HPDE6-E6E7 (cell line): ENCODE measurements around the gene APELA.
"Not testable (repeated sequence)": the region's sequence is repeated elsewhere in the genome, so short reads cannot be mapped to it uniquely, and the experiment has no call there.

Experiments
- DNase-seq: peaks from one replicate; pipeline ENCODE4 v3.0.0; 2011; ENCODE audit warnings: missing footprints; ENCODE audit errors: extremely low spot score

Gene APELA

DNA sequence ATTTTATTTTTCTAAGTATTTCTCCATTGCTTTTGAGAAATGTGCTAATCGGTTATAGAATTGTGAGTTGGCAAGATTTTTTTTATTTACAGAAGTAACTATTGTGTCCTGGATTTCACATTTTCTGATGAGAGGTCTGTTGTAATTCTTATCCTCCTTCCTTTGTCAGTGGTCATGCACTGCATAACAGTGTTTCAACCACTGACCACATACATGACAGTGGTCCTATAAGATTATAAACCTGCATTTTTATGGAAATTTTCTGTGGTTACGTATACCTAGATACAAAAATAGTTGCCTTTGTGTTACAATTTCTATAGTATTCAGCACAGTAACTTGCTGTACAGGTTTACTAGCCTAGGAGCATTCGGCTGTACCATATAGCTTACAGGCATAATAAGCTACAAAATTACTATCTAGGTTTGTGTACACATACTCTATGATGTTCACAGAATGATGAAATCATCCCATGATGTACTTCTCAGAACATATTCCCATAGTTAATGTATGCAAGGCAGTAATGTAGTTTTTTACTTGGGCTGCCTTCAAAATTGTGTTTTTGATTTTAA, 47.8 kb downstream of the APELA start:
- DNase-seq, result no peak

DNA sequence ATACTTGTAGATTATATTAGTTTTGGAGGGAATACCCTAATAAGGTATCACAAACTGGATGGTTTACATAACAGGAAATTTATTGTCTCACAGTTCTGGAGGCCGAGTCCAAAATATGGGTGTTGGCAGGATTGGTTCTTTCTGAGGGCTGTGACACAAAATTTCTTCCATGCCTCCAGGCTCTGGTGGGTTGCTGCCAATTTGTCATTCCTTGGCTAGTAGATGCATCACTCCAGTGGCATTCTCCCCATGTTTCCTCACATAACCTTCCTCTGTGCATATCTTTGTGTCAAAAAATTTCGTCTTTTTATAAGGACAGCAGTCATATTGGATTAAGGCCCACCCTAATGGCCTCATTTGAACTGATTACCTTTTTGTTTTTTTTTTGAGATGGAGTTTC, 49.3 kb downstream of the APELA start:
- DNase-seq, result no peak

DNA sequence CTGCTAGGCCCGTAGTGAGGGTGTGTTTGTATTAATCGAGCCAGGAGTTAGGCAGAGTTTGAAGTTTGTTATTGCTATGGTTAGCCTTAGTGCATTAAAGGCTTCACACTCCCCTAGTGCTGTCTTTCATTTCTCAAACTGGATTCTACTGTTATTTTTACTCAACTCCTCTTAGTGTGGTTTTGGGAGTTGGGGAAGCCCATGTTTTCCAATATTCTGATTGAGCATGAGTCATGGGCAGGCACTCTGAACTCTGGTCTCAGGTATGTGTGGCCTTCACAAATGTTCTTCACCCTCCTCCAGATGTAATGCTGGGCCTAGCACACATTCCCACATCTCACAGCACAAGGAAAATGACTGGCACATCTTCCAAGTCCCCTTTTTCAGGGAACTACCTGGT, 50.1 kb downstream of the APELA start:
- not testable (repeated sequence) for DNase-seq

DNA sequence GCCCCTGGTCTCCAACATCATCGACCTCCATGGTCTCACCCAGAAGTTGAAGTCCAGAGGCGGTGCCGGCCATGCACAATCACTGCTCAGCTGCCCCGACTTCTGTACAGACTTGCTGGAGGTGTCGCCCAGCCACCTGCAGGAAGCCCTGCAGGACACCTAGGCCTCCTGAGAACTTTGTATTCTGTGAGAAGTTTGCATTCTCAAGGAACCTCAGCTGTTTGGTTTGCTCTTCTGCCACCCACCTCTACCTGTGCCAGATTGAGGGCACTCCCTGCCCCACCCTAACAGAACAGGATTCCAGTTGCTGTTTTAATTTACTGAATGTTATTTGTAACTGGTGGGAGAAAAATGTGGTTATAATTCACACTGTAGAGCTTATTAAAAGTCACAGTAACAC, 53.7 kb downstream of the APELA start:
- no peak for DNase-seq

DNA sequence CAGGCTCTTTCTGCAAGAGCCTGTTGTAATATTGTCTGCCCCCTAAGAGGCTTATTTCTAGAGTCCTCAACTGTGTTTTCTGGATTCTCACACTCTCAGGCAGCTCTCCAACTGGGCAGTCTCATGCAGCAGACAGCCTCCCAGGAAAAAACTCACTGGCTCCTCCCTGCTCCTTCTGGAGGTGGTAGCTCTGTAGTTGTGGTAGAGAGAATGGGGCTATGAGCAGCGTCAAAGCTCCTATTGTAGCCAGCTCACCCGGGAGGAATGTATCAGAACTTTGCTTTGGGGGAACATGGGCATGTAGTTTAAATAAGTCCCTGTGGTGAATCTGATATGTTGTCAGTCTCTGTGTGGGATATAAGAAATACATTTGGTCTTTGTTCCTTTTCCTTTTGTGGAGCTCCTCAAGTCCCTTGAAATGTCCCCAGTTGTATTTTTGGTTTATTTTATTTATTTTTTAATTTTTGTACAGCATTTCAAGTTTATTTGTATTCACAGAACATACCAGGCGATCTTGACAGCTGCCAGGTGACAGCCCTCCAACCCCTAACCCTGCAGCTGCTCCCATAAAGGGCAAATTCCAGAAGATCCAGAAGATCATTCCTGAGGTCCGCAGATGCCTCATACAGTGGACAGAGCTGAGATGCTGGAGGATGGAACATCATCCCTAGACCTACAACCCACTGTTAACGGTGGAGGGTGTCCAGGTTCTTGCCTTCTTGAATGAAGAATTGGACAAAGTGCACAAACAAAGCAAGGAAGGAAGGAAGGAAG, 54.8 kb downstream of the APELA start:
- no peak for DNase-seq

DNA sequence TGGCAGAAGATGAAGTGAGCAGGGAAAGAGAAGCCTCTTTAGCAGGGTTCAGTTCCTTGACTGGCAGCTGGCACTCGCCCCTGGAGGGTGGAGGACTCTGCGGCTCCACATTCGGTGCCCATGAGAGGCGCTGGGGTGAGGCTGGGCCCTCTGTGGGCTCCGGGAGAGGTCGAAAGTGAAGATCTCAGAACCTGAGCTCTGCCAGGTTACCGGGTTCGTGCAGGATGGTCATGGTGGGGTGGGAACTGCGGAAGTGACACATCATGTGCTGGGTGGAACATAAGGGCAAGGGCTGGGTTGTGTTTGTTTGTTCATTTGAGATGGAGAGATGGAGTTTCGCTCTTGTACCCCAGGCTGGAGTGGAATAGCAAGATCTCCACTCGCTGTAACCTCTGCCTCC, 56.3 kb downstream of the APELA start:
- no peak for DNase-seq

DNA sequence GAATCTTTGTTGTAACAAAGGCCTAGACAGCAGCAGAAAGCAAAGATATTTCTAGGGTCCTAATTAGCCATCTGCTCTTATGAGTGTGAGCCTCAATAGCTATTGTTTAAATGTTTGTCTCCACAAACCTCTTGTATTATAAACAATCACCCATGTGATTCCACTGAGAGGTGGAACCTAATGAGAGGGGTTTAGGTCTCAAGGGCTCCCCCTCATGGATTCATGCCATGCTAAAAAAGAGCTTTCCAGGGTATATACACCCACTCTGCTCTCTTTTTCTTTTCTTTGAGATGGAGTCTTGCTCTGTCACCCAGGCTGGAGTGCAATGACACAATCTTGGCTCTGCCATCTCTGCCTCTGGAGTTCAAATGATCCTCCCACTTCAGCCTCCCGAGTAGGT, 58.4 kb downstream of the APELA start:
- DNase-seq, result no peak

DNA sequence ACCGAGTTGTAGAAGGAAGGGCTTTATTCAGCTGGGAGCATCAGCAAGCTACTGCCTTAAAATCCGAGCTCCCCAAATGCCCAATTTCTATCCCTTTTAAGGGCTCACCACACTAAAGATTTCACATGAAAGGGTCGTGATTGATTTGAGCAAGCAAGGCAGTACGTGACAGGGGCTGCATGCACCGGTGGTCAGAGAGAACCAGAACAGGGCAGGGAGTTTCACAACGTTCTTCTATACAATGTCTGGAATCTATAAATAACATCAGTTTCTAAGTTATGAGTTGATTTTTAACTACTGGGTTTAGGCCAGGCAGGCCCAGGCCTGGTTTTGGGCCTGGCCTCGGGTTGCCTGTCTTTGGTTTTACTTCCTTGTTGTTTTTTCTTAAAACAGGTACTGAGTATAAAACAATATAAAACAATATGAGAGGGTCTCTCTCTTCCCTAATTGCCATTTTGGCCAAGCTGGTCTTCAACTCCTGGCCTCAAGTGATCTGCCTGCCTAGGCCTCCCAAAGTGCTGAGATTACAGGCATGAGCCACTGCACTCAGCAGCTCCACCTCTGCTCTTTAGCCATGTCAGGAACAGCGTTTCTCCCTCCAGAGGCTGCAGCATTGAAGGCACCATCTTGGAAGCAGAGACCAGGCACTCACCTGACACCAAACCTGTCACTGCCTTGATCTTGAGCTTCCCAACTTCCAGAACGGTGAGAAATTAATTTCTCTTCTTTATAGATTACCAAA, 59.1 kb downstream of the APELA start:
- DNase-seq, result not testable (repeated sequence)

DNA sequence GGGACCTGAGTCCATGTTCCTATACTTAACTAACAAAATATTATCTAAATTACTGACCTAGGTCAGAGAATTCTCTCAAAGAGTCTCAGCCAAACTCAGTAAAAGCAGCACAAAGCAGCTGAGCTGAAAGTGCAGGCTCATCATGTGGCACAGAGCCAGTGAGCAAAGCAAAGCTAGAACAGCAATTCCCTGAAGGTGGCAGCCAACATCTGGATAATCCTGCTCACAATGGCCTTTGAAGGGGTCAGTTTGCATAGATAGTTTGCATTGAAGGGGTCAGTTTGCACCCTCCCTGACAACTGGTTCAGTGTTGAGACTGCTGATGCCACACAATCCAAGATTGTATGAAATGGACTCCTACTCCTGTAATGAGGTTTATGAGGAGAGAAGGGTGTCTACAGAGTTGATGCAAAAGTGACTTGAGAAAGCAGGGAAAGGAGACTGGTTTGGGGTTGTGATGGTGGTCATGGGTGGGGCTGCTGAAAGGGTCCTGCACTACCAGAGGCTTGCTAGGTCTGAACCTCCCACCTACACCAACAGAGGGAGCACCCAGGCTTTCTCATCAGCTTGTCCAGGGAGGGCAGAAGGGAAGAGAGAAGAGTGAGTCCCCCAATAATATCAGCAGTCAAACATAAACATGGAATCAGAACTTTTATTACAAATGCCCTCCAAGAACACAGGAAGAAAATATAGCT, 60.7 kb downstream of the APELA start:
- no peak for DNase-seq

DNA sequence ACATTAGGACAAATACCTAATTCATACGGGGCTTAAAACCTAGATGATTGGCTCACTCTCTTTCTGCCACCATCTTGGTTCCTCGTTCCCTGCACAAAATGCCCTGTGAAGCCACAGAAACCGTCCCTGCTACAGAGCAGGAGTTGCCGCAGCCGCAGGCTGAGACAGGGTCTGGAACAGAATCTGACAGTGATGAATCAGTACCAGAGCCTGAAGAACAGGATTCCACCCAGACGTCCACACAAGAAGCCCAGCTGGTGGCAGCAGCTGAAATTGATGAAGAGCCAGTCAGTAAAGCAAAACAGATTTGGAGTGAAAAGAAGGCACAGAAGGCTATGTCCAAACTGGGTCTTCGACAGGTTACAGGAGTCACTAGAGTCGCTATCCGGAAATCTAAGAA, 66.2 kb downstream of the APELA start:
- no peak for DNase-seq

DNA sequence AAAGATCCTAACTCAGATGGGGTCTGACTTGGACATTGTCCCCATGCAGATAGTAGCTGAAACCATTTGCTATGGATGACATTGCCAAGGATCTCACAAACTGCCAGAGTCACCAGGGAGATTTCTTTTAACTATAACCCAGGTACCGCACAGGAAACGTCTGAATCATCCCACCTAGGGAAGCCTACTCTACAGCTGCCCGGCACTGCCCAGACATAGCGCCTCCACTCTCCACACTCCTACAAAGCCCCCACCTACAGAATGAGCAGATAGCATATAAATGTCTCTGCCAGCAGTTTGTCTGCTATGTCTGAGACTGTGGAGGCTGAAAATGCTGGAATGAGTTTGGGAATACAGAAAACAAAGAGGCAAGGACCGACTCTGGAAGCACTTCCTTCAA, 68.2 kb downstream of the APELA start:
- no peak for DNase-seq

DNA sequence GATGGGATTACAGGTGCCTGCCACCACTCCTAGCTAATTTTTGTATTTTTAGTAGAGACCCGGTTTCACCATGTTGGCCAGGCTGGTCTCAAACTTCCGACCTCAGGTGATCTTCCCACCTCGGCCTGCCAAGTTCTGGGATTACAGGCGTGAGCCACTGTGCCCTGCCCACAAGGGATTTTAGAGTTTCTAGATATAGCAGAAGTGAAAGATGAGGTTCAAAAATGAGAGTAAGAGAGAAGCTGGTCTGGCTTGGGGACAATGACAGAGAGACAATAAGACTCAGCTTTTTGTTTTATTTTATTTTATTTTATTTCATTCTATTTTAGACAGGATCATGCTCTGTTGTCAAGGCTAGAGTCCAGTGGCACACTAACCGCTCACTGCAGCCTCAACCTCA, 69.8 kb downstream of the APELA start:
- DNase-seq, result no peak
